Activated naive CD4-positive, alpha-beta T cell treated with anti-CD3 and anti-CD28 coated beads, Interleukin-2, amount 50 U/mL, for 72 hours (primary cell): ENCODE data around the gene GMEB2. TPM values are rescaled to one million over a fixed set of nuclear protein-coding genes. Genes with fewer than 3 reads are reported as not detected.
"Not testable (repeated sequence)": the region's sequence is repeated elsewhere in the genome, so short reads cannot be mapped to it uniquely, and the experiment has no call there.

ENCODE experiments used
- ATAC-seq, 2 donors: fragments of 150-1000 bp; cut with Tn5 transposase; 2 replicates each; pipeline ENCODE4 v1.10.0; 2021; ENCODE audit warnings: mild to moderate bottlenecking in 2 of 2, moderate library complexity in 2 of 2
- DNase-seq, 2 donors: peaks; one replicate each; pipeline ENCODE4 v3.0.0; 2021 to 2022; ENCODE audit warnings: low spot score in 2 of 2
- H3K27ac Mint-ChIP-seq, 2 donors: one replicate each; pipeline ENCODE4 v1.8.0; 2022; ENCODE audit warnings: mild to moderate bottlenecking in 2 of 2, mixed read lengths in 2 of 2
- H3K36me3 Mint-ChIP-seq, 2 donors: one replicate each; pipeline ENCODE4 v1.8.0; 2022; ENCODE audit warnings: mixed read lengths in 2 of 2
- H3K9me3 Mint-ChIP-seq, 2 donors: one replicate each; pipeline ENCODE4 v1.8.0; 2022; ENCODE audit warnings: mixed read lengths in 2 of 2
- total RNA-seq, 2 donors: library from RNA; stranded (reverse); gene quantifications; one replicate each; pipeline ENCODE4 v1.2.3, GENCODE V29; 2022

Gene GMEB2
- total RNA-seq, 2 donors from 2014 or later = 11.3 to 24.0 TPM

DNA sequence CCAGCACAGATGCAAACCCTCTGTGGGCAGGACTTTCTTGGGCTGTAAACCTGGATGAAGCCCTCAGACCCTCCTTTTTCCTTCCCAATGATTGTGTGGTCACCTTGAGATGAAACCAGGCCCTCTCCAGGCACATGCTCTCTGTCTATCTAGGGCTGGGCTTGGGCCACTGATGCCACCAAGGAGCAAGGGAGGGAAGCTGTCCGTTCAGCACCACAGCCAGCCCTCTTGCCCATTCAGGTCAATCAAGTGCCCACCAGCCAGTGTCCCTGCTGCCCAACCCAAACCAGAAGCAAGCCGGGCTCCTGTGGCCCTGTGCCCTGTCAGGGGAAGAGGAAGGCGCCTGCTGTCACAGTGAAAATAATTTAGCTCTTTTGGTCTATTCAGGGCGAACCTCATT lies 18.3 kb upstream of the GMEB2 start:
- ATAC-seq (no peak), DNase-seq (no peak)
- no peaks in the 10 kb centered on the region for H3K36me3 Mint-ChIP-seq
- H3K27ac Mint-ChIP-seq = no peak overlapping the region
- H3K9me3 Mint-ChIP-seq = no peaks in the 10 kb centered on the region

DNA sequence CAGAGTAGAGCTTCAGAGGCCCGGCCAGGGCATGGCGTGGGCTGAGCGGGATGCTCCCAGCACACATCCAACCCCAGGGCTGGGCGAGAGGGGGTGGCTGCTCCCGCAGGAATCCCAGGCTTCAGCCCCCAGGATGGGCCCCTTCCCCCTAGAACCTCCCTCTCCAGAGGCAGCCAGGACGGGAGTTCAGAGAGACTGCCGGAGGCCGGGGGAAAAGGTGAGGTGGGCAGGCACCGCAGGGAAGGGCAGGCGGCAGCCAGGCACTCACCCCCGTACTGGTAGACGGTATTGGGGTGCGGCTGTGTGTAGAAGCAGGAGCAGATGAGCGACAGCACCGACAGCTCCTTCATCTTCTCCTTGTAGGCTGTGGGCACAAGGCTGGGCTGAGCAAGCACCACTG lies 17.0 kb upstream of the GMEB2 start:
- Mint-ChIP-seq H3K9me3 (no peaks in the 10 kb centered on the region), H3K27ac (no peak overlapping the region), H3K36me3 (peaks cover 0 to 5% of the 10 kb centered on the region in 2 donors)
- DNase-seq (no peak), ATAC-seq (no peak)

GRCh38 chr20:63643499-63643898 lies 16.6 kb upstream of the GMEB2 start:
- Mint-ChIP-seq H3K27ac (peak overlapping the region in 1 of 2 donors; percentile 53), H3K36me3 (peaks cover 0 to 5% of the 10 kb centered on the region in 2 donors), H3K9me3 (no peaks in the 10 kb centered on the region)
- DNase-seq (no peak), ATAC-seq (no peak)

- ATAC-seq (no peak), DNase-seq (no peak)
- peak overlapping the region; percentile 44 to 53 for H3K27ac Mint-ChIP-seq
- H3K9me3 Mint-ChIP-seq = no peaks in the 10 kb centered on the region
- H3K36me3 Mint-ChIP-seq = peaks cover 5% of the 10 kb centered on the region in 2 donors
Observed at GRCh38 chr20:63642527-63643247, 15.8 kb upstream of the GMEB2 start.

GRCh38 chr20:63641792-63642523 lies 15.1 kb upstream of the GMEB2 start:
- DNase-seq (peak; percentile 94 to 97), ATAC-seq (peak; percentile 65 to 79)
- Mint-ChIP-seq H3K36me3 (peaks cover 5% of the 10 kb centered on the region in 2 donors), H3K9me3 (no peaks in the 10 kb centered on the region), H3K27ac (peak overlapping the region in 1 of 2 donors; percentile 92)

DNA sequence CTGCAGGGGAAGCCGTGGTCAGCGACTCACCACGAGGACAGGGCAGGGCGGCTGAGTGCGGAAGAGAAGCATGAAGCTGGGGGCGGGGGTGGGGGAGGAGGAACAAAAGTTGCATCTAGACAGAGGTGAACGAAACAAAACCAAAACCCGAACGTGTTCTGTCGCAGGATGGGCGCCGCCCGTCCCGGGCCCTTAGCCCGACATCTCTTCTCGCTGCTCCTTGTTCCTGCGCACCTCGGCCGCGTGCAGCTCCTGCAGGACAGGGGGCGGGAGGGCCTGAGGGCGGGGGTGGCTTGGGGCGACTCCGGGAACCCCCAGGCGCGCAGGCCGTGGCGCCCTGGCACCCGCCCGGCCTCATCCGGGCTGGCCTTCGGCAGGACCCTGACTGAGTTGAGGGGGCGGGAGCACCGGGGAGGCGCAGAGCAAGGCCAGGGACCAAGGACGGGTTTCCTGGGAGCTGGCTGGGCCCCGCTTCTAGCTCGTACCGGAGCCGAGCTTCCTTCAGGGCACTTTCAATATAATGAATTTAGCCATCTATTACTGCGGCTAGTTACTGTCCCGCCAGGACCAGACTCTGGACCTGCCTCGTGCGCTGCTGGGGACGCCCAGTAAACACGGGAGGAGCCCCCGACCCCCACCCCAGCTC lies 14.4 kb upstream of the GMEB2 start:
- H3K36me3 Mint-ChIP-seq = peaks cover 5% of the 10 kb centered on the region in 2 donors
- ATAC-seq (peak; percentile 39 to 42), DNase-seq (peak in 1 of 2 donors; percentile 44)
- H3K27ac Mint-ChIP-seq = no peak overlapping the region
- H3K9me3 Mint-ChIP-seq = no peaks in the 10 kb centered on the region

GRCh38 chr20:63640686-63641085 lies 13.8 kb upstream of the GMEB2 start:
- peak overlapping the region in 1 of 2 donors; percentile 88 for H3K27ac Mint-ChIP-seq
- ATAC-seq, DNase-seq, H3K9me3 Mint-ChIP-seq, H3K36me3 Mint-ChIP-seq: not testable (repeated sequence)

DNA sequence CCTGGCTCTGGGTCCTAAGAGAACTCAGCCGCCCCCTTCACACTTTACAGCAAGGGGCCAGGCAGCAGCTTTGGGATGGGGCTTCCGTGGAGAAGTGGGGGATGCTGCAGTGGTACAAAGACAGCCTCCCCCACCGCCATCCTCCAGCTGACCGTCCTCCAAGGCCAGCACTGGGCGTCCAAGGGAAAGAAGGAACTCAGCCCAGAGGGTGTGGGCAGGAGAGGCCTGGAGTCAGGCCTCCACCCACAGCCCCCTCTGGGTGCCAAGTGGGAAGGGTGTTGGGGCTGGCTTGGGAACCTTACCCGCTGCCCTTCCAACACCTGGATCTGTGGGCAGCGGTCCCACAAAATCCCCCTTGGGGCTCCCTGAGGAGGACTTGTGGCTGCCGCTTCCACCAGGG lies 13.2 kb upstream of the GMEB2 start:
- ATAC-seq (no peak), DNase-seq (no peak)
- peaks cover 5% of the 10 kb centered on the region in 2 donors for H3K36me3 Mint-ChIP-seq
- no peaks in the 10 kb centered on the region for H3K9me3 Mint-ChIP-seq
- peak overlapping the region in 1 of 2 donors; percentile 88 for H3K27ac Mint-ChIP-seq

GRCh38 chr20:63639093-63639975 lies 12.4 kb upstream of the GMEB2 start:
- peak in 1 of 2 donors; percentile 66 for DNase-seq
- H3K36me3 Mint-ChIP-seq = peaks cover 5% of the 10 kb centered on the region in 2 donors
- peak; percentile 43 to 65 for ATAC-seq
- H3K27ac Mint-ChIP-seq = peak overlapping the region; percentile 88 to 95
- H3K9me3 Mint-ChIP-seq = no peaks in the 10 kb centered on the region

- no peak for DNase-seq
- no peak for ATAC-seq
- Mint-ChIP-seq H3K9me3 (no peaks in the 10 kb centered on the region), H3K27ac (no peak overlapping the region), H3K36me3 (peaks cover 5% of the 10 kb centered on the region in 2 donors)
Observed at GRCh38 chr20:63636752-63637628, 10.1 kb upstream of the GMEB2 start.

DNA sequence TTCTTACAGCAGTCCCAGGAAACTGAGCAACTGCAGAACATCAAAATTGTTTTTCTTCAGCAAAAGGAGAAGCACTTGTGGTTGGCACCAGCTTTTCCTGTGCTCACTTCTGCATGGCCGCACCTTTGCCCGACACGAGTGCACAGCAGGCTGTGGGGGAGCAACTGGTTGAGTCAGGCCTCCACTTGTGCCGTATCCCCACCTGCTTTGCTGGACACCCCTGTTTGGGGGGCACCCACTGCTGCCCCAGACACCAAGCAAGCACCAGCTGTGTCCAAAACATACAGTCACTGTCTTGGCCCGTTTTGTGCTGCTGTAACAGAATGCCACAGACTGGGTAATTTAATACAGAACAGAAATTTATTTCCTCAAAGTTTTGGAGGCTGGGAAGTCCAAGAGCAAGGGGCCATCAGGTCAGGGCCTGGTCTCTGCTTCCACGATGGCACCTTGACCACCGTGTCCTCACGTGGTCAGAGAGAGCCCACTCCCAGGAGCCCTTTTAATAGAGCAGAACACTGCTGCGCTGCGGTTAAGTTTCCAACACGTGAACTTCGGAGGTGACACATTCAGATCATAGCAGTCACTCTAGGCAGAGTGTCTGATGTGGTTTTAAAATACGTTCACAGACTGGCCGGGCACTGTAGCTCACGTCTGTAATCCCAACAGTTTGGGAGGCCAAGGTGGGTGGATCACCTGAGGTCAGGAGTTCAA lies 8.7 kb upstream of the GMEB2 start:
- ATAC-seq (peak; percentile 80 to 91), DNase-seq (peak; percentile 57 to 83)
- Mint-ChIP-seq H3K36me3 (peaks cover 5% of the 10 kb centered on the region in 2 donors), H3K27ac (peak overlapping the region; percentile 41 to 78), H3K9me3 (no peaks in the 10 kb centered on the region)

- no peak for DNase-seq
- ATAC-seq = no peak
- Mint-ChIP-seq H3K36me3 (peaks cover 3 to 5% of the 10 kb centered on the region in 2 donors), H3K27ac (no peak overlapping the region), H3K9me3 (no peaks in the 10 kb centered on the region)
Observed at GRCh38 chr20:63633732-63634131, 6.8 kb upstream of the GMEB2 start.

GRCh38 chr20:63631426-63631825 lies 4.5 kb upstream of the GMEB2 start:
- not testable (repeated sequence) for ATAC-seq, H3K9me3 Mint-ChIP-seq, DNase-seq, H3K27ac Mint-ChIP-seq
- peaks cover 9 to 12% of the 10 kb centered on the region in 2 donors for H3K36me3 Mint-ChIP-seq

DNA sequence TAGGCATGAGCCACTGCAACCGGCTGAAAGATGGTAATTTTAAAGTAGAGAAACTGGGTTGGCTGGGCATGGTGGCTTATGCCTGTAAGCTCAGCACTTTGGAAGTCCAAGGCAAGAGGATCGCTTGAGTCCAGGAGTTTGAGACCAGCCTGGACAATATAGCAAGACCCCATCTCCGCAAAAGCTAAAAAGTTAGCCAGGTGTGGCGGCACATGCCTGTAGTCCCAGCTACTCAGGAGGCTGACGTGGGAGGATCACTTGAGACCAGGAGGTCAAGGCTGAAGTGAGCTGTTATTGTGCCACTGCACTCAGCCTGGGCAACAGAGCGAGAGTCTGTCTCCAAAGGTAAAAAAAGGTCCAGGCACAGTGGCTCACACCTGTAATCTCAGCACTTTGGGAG lies 4.1 kb upstream of the GMEB2 start:
- H3K36me3 Mint-ChIP-seq = peaks cover 9 to 12% of the 10 kb centered on the region in 2 donors
- not testable (repeated sequence) for H3K27ac Mint-ChIP-seq, H3K9me3 Mint-ChIP-seq, DNase-seq, ATAC-seq
